Endothelial cell of umbilical vein (primary cell): ENCODE measurements around the gene INSYN2B. TPM values are rescaled to one million over a fixed set of nuclear protein-coding genes. Genes with fewer than 3 reads are reported as not detected.

ENCODE experiments used
- BruUV-seq: library from RNA; stranded (reverse); fragments of 400-500 nt; replicated peaks from 2 replicates; lab custom pipeline; 2021; lab: Mats Ljungman, UMichigan
- CTCF ChIA-PET: fragments of 300-600, 350-600 bp; sonication (Branson Sonifier 250); formaldehyde crosslinking; loops from one replicate; lab custom pipeline; 2021; ENCODE audit warnings: antibody characterized with exemption, inconsistent platforms; lab: Charles Lee
- POLR2A ChIA-PET: fragments of 300-600, 350-600 bp; sonication (Branson Sonifier 250); formaldehyde crosslinking; loops from one replicate; lab custom pipeline; 2021; ENCODE audit warnings: antibody characterized with exemption, inconsistent platforms; lab: Charles Lee
- DNase-seq: peaks from one replicate; pipeline ENCODE4 v3.0.0-alpha.2; 2011; ENCODE audit warnings: low read depth, low spot score
- FAIRE-seq: peaks from 2 replicates; lab custom pipeline; 2011; peaks lifted over from hg19 to GRCh38; lab: Jason Lieb, UNC
- H2AFZ ChIP-seq: 2 replicates; pipeline ENCODE4 v1.6.0; 2012; ENCODE audit warnings: low read depth, low read length, control low read depth, inconsistent platforms
- H3K27ac ChIP-seq: 2 replicates; pipeline ENCODE4 v1.5.1; 2011; ENCODE audit warnings: low read depth, mild to moderate bottlenecking, control low read depth, low read length, moderate library complexity; ENCODE audit not compliant: insufficient read depth
- H3K27me3 ChIP-seq, 2 experiments: 2 replicates each; pipeline versions ENCODE4 v1.6.0 to v1.6.1; 2011; ENCODE audit warnings: low read length in 2 of 2, mixed read lengths in 1 of 2; ENCODE audit not compliant: control insufficient read depth in 2 of 2, insufficient read depth in 2 of 2
- H3K36me3 ChIP-seq, 2 experiments: 2 replicates in 1 of 2; 3 replicates in 1 of 2; pipeline ENCODE4 v1.5.1; 2011; ENCODE audit warnings: low read length in 2 of 2, mild to moderate bottlenecking in 1 of 2, moderate library complexity in 1 of 2; ENCODE audit not compliant: control insufficient read depth in 2 of 2, insufficient read depth in 2 of 2; ENCODE audit errors: extremely low read depth in 1 of 2
- H3K4me1 ChIP-seq: 3 replicates; pipeline ENCODE4 v1.5.1; 2011; ENCODE audit warnings: mild to moderate bottlenecking, low read length; ENCODE audit not compliant: control insufficient read depth, insufficient read depth; ENCODE audit errors: extremely low read depth
- H3K4me2 ChIP-seq: 2 replicates; pipeline ENCODE4 v1.6.1; 2011; ENCODE audit warnings: low read length, control low read depth, mixed read lengths; ENCODE audit not compliant: insufficient read depth
- H3K4me3 ChIP-seq, 3 experiments: fragments of 200-600 bp in 1 of 3; sonication (generic), shearing (Covaris generic) in 1 of 3; replicated peaks in 1 of 3; 2 replicates each; pipeline ENCODE4 v1.5.1; 2011 to 2016; ENCODE audit warnings: control low read depth in 3 of 3, low read length in 3 of 3, mild to moderate bottlenecking in 2 of 3, inconsistent platforms in 1 of 3, low read depth in 1 of 3, moderate library complexity in 1 of 3; ENCODE audit not compliant: insufficient read depth in 1 of 3
- H3K79me2 ChIP-seq: 2 replicates; pipeline ENCODE4 v1.6.0; 2012; ENCODE audit warnings: low read length, inconsistent platforms; ENCODE audit not compliant: control insufficient read depth, insufficient read depth
- H3K9ac ChIP-seq: replicated peaks from 2 replicates; pipeline ENCODE3; 2011; ENCODE audit warnings: low read length, control low read depth; ENCODE audit not compliant: insufficient read depth; ENCODE audit errors: extremely low read depth
- H3K9me1 ChIP-seq: replicated peaks from 3 replicates; pipeline ENCODE4 v1.6.0; 2011; ENCODE audit warnings: mild to moderate bottlenecking, low read length; ENCODE audit not compliant: control insufficient read depth, insufficient read depth; ENCODE audit errors: extremely low read depth
- H3K9me3 ChIP-seq: replicated peaks from 2 replicates; pipeline ENCODE4 v1.5.1; 2012; ENCODE audit warnings: low read length, inconsistent platforms; ENCODE audit not compliant: control insufficient read depth, insufficient read depth
- H4K20me1 ChIP-seq: replicated peaks from 2 replicates; pipeline ENCODE3; 2011; ENCODE audit warnings: mild to moderate bottlenecking, low read length; ENCODE audit not compliant: control insufficient read depth, insufficient read depth; ENCODE audit errors: extremely low read depth
- CTCF ChIP-seq, 2 donors: IDR thresholded peaks; 1 replicate in 1 of 2; 2 replicates in 1 of 2; pipeline ENCODE4 v1.5.1; 2011; ENCODE audit warnings: low read length in 2 of 2, mild to moderate bottlenecking in 2 of 2, moderate library complexity in 2 of 2, control low read depth in 1 of 2, inconsistent platforms in 1 of 2, low read depth in 1 of 2; ENCODE audit not compliant: insufficient read depth in 1 of 2; ENCODE audit errors: extremely low read depth in 1 of 2
- EZH2 ChIP-seq: IDR thresholded peaks from 2 replicates; pipeline ENCODE4 v1.6.1; 2012; ENCODE audit warnings: borderline replicate concordance, low read depth, mild to moderate bottlenecking, moderate library complexity, low read length, inconsistent platforms; ENCODE audit not compliant: severe bottlenecking
- FOS ChIP-seq: IDR thresholded peaks from 2 replicates; pipeline ENCODE4 v1.6.1; 2011; ENCODE audit warnings: mild to moderate bottlenecking, low read length, moderate library complexity, borderline replicate concordance; ENCODE audit not compliant: insufficient read depth
- GATA2 ChIP-seq: IDR thresholded peaks from 2 replicates; pipeline ENCODE4 v1.7.0; 2011; ENCODE audit warnings: low read depth, mild to moderate bottlenecking, moderate library complexity, mixed read lengths, low read length; ENCODE audit not compliant: insufficient read length, insufficient read depth
- JUN ChIP-seq: IDR thresholded peaks from 2 replicates; pipeline ENCODE4 v1.6.1; 2011; ENCODE audit warnings: borderline replicate concordance, low read depth; ENCODE audit not compliant: insufficient read length, insufficient read depth
- MAX ChIP-seq: IDR thresholded peaks from 2 replicates; pipeline ENCODE4 v1.6.1; 2011; ENCODE audit not compliant: insufficient read depth, insufficient read length
- MYC ChIP-seq: IDR thresholded peaks from one replicate; pipeline ENCODE4 v1.6.1; 2011; ENCODE audit warnings: mild to moderate bottlenecking, low read depth, low read length
- POLR2A ChIP-seq: IDR thresholded peaks from 2 replicates; pipeline ENCODE4 v1.6.1; 2012; ENCODE audit warnings: low read depth, mild to moderate bottlenecking, control low read depth, low read length
- POLR2AphosphoS5 ChIP-seq: IDR thresholded peaks from 2 replicates; pipeline ENCODE4 v1.6.1; 2012; ENCODE audit warnings: low read depth, mild to moderate bottlenecking, control low read depth, low read length, moderate library complexity; ENCODE audit not compliant: insufficient read depth
- dilution Hi-C: fragments of 300-500 bp; cut with MboI; formaldehyde crosslinking; loops from one replicate; pipeline ENCODE4 v1.15.0; 2019; ENCODE audit warnings: low sequenced_read_pairs; ENCODE audit not compliant: extremely low pct_ligation_motif_present
- intact Hi-C: fragments of 100-400 bp; cut with micrococcal nuclease; formaldehyde crosslinking; loops from one replicate; pipeline ENCODE4 v1.10.0; 2022
- polyA plus RNA-seq, 4 experiments: library from polyadenylated mRNA; depleted of rRNA in 3 of 4; stranded (reverse) in 3 of 4; unstranded in 1 of 4; fragments of >200 nt; gene quantifications; 2 replicates each; pipeline versions ENCODE4 v1.2.1 to v1.2.3, GENCODE V29; 2011 to 2012; ENCODE audit warnings: missing spikeins in 1 of 4
- total RNA-seq: library from RNA; stranded (reverse); gene quantifications from 2 replicates; pipeline ENCODE4 v1.2.3, GENCODE V29; 2021

Gene INSYN2B
- total and polyA plus RNA-seq, 2 donors (not counting 3 experiments of a cell fraction or from before 2014, with no cell fraction given): 8.2 to 17.1 TPM

- no peaks in the 10 kb centered on the region for H3K79me2 ChIP-seq
- no peak overlapping the region for H3K4me2 ChIP-seq
- H4K20me1 ChIP-seq: no peaks in the 10 kb centered on the region
- BruUV-seq: no TSS peak
- H3K9me3 ChIP-seq: no peaks in the 10 kb centered on the region
- POLR2A ChIA-PET: no interaction called here
- H3K4me3 ChIP-seq: no peak overlapping the region
- intact Hi-C loops: no loop called here
- H3K9ac ChIP-seq: no peak overlapping the region
- peaks cover 7 to 16% of the 10 kb centered on the region in 2 experiments for H3K27me3 ChIP-seq
- CTCF ChIA-PET: no interaction called here
- no peaks in the 10 kb centered on the region for H3K36me3 ChIP-seq
- no peak for DNase-seq
- FAIRE-seq: no peak
- no peaks in the 10 kb centered on the region for H3K9me1 ChIP-seq
- TF ChIP-seq JUN: no peak
- no peak for TF ChIP-seq MYC
- TF ChIP-seq POLR2AphosphoS5: no peak
- no peak for TF ChIP-seq GATA2
- TF ChIP-seq MAX: no peak
- no peak for TF ChIP-seq FOS
- TF ChIP-seq POLR2A: no peak
- TF ChIP-seq CTCF (IDR thresholded peaks at IDR 0.05; ENCODE audit: extremely low read depth in 1 of 2, insufficient read depth in 1 of 2, low read depth in 1 of 2, low read length in 2 of 2): no peak
- TF ChIP-seq EZH2: no peak
- H2AFZ ChIP-seq: no peak overlapping the region
- H3K27ac ChIP-seq: no peak overlapping the region
- dilution Hi-C loops: no loop called here
- no peaks in the 10 kb centered on the region for H3K4me1 ChIP-seq
These were observed 30.3 kb upstream of the INSYN2B start for GRCh38 chr5:170010595-170010994.
